Esophagus squamous epithelium (tissue), 4 donors: ENCODE measurements around the gene SUGP1.

Source experiments
- POLR2A ChIP-seq, 4 donors: fragments of 450-650 bp; IDR thresholded peaks; one replicate each; pipeline ENCODE4 v1.6.1; 2017; ENCODE audit warnings: antibody characterized with exemption in 4 of 4, mild to moderate bottlenecking in 4 of 4, moderate library complexity in 3 of 4
- TF ChIP-seq, protein P1 (sequence below), 6 experiments: fragments of 450-650 bp in 4 of 6; fragments of 200-600 bp in 2 of 6; sonication (generic) in 2 of 6; IDR thresholded peaks; one replicate each; pipeline ENCODE4 v1.5.1; 2016 to 2019; ENCODE audit warnings: antibody characterized with exemption in 6 of 6, mild to moderate bottlenecking in 4 of 6, moderate library complexity in 4 of 6

DNA sequence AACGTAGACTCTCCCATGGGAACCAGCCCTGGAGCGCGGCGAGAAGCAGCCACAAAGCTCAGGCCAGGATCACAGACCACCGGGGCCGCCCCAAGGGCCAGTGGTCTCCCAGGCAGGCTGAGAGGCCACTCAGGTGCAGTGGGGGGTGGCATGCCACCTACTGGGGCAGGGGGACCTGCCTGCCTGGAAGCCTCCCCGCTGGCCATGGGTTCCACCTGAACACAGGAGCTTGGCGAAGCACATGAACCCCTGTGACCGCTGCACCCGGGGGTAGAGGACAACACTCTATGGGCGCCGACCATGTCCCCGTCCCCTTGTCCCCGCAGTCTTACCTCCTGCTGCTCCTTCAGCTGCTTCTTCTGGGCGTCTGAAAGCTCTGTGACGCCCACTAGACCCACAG is 40.5 kb downstream of the SUGP1 start:
- TF ChIP-seq, protein P1, sequence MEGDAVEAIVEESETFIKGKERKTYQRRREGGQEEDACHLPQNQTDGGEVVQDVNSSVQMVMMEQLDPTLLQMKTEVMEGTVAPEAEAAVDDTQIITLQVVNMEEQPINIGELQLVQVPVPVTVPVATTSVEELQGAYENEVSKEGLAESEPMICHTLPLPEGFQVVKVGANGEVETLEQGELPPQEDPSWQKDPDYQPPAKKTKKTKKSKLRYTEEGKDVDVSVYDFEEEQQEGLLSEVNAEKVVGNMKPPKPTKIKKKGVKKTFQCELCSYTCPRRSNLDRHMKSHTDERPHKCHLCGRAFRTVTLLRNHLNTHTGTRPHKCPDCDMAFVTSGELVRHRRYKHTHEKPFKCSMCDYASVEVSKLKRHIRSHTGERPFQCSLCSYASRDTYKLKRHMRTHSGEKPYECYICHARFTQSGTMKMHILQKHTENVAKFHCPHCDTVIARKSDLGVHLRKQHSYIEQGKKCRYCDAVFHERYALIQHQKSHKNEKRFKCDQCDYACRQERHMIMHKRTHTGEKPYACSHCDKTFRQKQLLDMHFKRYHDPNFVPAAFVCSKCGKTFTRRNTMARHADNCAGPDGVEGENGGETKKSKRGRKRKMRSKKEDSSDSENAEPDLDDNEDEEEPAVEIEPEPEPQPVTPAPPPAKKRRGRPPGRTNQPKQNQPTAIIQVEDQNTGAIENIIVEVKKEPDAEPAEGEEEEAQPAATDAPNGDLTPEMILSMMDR (IDR thresholded peaks at IDR 0.05), result no peak
- no peak for TF ChIP-seq POLR2A (IDR thresholded peaks at IDR 0.05)
